Colonic mucosa (tissue), 4 donors: ENCODE results near the gene ZNF570. TPM values are rescaled to one million over a fixed set of nuclear protein-coding genes. Genes with fewer than 3 reads are reported as not detected.
A peak's percentile ranks its signal among the peaks of the same experiment; 100 is the strongest.

Source experiments
- DNase-seq: peaks from one replicate; pipeline ENCODE4 v3.0.0-alpha.2; 2020
- H3K27ac ChIP-seq: fragments of 200-600 bp; one replicate; pipeline ENCODE4 v1.8.0; 2021
- H3K27me3 ChIP-seq: fragments of 200-600 bp; one replicate; pipeline ENCODE4 v1.8.0; 2021
- H3K36me3 ChIP-seq: fragments of 200-600 bp; one replicate; pipeline ENCODE4 v1.8.0; 2021
- H3K4me1 ChIP-seq: fragments of 200-600 bp; one replicate; pipeline ENCODE4 v1.8.0; 2021; ENCODE audit warnings: mild to moderate bottlenecking
- H3K4me3 ChIP-seq: fragments of 200-600 bp; one replicate; pipeline ENCODE4 v1.8.0; 2021
- H3K9ac ChIP-seq, 2 donors: one replicate each; pipeline ENCODE4 v1.7.0; 2013; ENCODE audit warnings: control low read depth in 2 of 2, low read depth in 2 of 2, low read length in 2 of 2
- H3K9me3 ChIP-seq: fragments of 200-600 bp; one replicate; pipeline ENCODE4 v1.8.0; 2021
- CTCF ChIP-seq: fragments of 200-600 bp; IDR thresholded peaks from one replicate; pipeline ENCODE4 v1.8.0; 2022; ENCODE audit warnings: antibody characterized with exemption, mild to moderate bottlenecking
- intact Hi-C: fragments of 100-400 bp; cut with DNase I; formaldehyde crosslinking; loops from one replicate; pipeline ENCODE4 v1.14.1; 2022
- total RNA-seq, 2 donors: library from RNA; stranded (reverse); fragmentation: NEBNext Ultra II Directional in 1 of 2; extraction: Animal tissue kit (Norgen Biotek cat#: 25700) in 1 of 2; gene quantifications; one replicate each; pipeline ENCODE4 v1.2.1, GENCODE V29; 2021
- donor health status: healthy.
- donor health status: DM: no; HTN: no; CAD: no.
- donor health status: DM: no; HTN: no; CAD: no.

The ZNF570 gene
- total RNA-seq, 2 donors from 2014 or later = 1.7 to 3.0 TPM

GRCh38 chr19:37467608-37468090, 1.5 kb upstream of the ZNF570 start:
- intact Hi-C loops = no loop called here
- Histone ChIP-seq H3K4me3 (peak overlapping the region; percentile 93), H3K4me1 (peaks cover 7% of the 10 kb centered on the region), H3K27me3 (no peaks in the 10 kb centered on the region), H3K9me3 (no peaks in the 10 kb centered on the region), H3K27ac (peak overlapping the region; percentile 87), H3K9ac (peak overlapping the region; percentile 85 to 91), H3K36me3 (no peaks in the 10 kb centered on the region)
- no peak for DNase-seq
- TF ChIP-seq CTCF = no peak

- Histone ChIP-seq H3K4me1 (peaks cover 7% of the 10 kb centered on the region), H3K9me3 (no peaks in the 10 kb centered on the region), H3K4me3 (peak overlapping the region; percentile 66), H3K9ac (no peak overlapping the region), H3K27ac (no peak overlapping the region), H3K36me3 (no peaks in the 10 kb centered on the region), H3K27me3 (no peaks in the 10 kb centered on the region)
- TF ChIP-seq CTCF = no peak
- no peak for DNase-seq
- intact Hi-C loops = no loop called here
These were observed 1.1 kb downstream of the ZNF570 start for GRCh38 chr19:37470216-37470615.

GRCh38 chr19:37472165-37472564, 3.0 kb downstream of the ZNF570 start:
- Histone ChIP-seq H3K27me3 (no peaks in the 10 kb centered on the region), H3K4me3 (no peak overlapping the region), H3K9ac (no peak overlapping the region), H3K9me3 (no peaks in the 10 kb centered on the region), H3K36me3 (no peaks in the 10 kb centered on the region), H3K27ac (no peak overlapping the region), H3K4me1 (peaks cover 4% of the 10 kb centered on the region)
- intact Hi-C loops = no loop called here
- no peak for TF ChIP-seq CTCF
- DNase-seq = no peak

GRCh38 chr19:37484406-37485168, 15.4 kb downstream of the ZNF570 start:
- no peak for TF ChIP-seq CTCF
- DNase-seq = no peak
- peaks cover 10% of the 10 kb centered on the region for H3K36me3 ChIP-seq
- intact Hi-C loops = no loop called here
- no peak overlapping the region for H3K27ac ChIP-seq
- H3K4me3 ChIP-seq = no peak overlapping the region
- H3K9me3 ChIP-seq = peaks cover 22% of the 10 kb centered on the region
- H3K4me1 ChIP-seq = no peaks in the 10 kb centered on the region
- no peaks in the 10 kb centered on the region for H3K27me3 ChIP-seq
- H3K9ac ChIP-seq = no peak overlapping the region

GRCh38 chr19:37492213-37492612, 23.1 kb downstream of the ZNF570 start:
- intact Hi-C loops = no loop called here
- Histone ChIP-seq H3K4me3 (no peak overlapping the region), H3K9me3 (no peaks in the 10 kb centered on the region), H3K9ac (no peak overlapping the region), H3K27ac (no peak overlapping the region), H3K36me3 (no peaks in the 10 kb centered on the region), H3K27me3 (no peaks in the 10 kb centered on the region), H3K4me1 (no peaks in the 10 kb centered on the region)
- no peak for TF ChIP-seq CTCF
- no peak for DNase-seq
